AG09319 (cell line): ENCODE measurements around the gene CDCA5.

ENCODE experiments used
- DNase-seq: peaks from one replicate; pipeline ENCODE4 v3.0.0-alpha.2; 2010; ENCODE audit warnings: low read depth; ENCODE audit errors: extremely low read depth
- TF ChIP-seq, protein P1 (sequence below): IDR thresholded peaks from 2 replicates; pipeline ENCODE4 v1.5.1; 2011; ENCODE audit warnings: low read depth, mild to moderate bottlenecking, inconsistent platforms, low read length, moderate library complexity

The CDCA5 gene

DNA sequence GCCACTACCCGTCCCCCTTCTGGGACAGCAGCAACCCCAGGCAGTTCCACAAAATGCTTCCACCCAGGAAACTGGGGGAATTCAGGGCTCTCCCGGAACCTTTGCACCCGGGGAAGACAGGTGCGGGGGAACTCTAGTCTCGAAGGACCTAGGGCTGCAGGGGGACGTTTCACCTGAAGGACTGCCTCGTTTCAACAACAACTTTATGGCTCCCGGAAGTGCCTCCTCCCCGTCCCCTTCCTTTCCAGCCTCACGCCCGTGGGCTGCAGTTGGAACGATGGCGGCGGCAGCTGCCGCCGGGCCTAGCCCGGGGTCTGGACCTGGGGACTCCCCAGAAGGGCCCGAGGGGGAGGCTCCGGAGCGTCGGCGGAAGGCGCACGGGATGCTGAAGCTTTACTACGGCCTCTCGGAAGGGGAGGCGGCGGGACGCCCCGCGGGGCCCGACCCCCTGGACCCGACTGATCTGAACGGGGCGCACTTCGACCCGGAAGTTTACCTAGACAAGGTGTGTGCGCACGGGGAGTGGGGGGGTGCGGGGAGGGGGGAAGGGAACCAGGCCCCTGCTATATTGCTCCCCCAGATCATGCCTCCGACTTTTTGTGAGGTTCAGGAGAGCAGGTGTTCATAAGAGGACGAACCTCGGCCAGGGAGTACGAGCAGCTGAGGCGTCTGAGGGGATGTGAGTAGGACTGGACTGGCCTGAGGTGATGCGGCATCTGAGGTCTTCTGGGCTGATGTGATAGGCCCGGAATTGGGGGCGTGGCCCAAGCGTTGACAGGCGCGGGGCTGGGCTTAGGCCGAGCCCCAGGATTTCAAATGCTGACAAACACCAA lies 12.3 kb upstream of the CDCA5 start, which contains the start of gene VPS51:
Gene VPS51, plus strand, starts transcription at position 241 of the 833 bp plus-strand sequence. Its CDS starts 37 bp downstream, at position 278.
- peak; percentile 78 for DNase-seq
- TF ChIP-seq, protein P1, sequence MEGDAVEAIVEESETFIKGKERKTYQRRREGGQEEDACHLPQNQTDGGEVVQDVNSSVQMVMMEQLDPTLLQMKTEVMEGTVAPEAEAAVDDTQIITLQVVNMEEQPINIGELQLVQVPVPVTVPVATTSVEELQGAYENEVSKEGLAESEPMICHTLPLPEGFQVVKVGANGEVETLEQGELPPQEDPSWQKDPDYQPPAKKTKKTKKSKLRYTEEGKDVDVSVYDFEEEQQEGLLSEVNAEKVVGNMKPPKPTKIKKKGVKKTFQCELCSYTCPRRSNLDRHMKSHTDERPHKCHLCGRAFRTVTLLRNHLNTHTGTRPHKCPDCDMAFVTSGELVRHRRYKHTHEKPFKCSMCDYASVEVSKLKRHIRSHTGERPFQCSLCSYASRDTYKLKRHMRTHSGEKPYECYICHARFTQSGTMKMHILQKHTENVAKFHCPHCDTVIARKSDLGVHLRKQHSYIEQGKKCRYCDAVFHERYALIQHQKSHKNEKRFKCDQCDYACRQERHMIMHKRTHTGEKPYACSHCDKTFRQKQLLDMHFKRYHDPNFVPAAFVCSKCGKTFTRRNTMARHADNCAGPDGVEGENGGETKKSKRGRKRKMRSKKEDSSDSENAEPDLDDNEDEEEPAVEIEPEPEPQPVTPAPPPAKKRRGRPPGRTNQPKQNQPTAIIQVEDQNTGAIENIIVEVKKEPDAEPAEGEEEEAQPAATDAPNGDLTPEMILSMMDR = no peak

DNA sequence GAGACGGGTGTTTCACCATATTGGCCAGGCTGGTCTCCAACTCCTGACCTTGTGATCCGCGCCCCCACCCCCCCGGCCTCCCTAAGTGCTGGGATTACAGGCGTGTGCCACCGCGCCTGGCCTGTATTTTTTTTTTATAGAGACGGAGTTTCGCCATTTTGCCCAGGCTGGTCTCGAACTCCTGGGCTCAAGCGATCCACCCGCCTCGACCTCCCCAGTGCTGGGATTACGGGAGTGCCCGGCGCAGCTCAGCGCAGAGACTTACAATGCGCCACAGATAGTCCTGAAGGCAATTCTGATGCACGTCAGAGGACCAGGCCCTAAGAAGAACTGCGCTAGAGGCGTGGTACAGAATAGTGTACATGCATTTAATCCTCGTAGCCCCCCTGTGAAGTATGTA lies 11.6 kb upstream of the CDCA5 start:
- no peak for DNase-seq
- TF ChIP-seq, protein P1 = no peak

DNA sequence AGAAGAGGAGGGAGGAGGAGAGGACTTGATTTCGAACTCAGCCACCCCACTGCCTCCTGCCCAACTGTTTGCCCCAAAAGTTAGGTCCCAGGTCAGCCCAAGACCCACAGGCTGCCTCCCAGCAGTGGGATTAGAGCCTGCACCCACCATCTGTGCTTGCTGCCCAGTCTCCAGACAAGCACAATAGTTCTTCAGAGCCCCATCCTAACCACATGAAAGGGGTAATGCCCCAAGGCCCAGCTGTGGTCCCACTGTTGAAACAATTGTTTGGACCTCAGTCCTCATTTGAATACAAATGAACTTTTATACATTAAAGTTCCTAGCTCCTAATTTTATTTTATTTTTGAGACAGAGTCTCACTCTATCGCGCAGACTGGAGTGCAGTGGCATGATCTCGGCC lies 6.8 kb upstream of the CDCA5 start:
- TF ChIP-seq, protein P1 = no peak
- DNase-seq = no peak

DNA sequence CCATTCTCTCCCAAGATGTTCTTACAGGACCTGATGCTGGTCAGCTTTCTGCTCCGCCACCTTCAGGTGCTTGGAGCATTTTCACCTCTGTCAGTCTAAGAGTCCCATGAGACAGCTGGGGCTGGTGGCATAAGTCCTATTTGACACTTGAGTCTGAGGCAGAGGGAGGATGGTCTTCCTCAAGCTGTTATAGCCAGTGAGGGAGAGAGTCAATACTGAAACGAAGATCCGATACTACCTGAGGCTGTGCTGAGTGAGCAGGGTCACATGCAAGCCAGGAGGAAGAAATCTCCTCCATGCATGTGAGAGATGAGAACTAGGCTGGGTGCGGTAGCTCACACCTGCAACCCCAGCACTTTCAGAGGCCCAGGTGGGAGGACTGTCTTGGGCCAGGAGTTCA lies 5.8 kb upstream of the CDCA5 start:
- TF ChIP-seq, protein P1 = no peak
- no peak for DNase-seq

DNA sequence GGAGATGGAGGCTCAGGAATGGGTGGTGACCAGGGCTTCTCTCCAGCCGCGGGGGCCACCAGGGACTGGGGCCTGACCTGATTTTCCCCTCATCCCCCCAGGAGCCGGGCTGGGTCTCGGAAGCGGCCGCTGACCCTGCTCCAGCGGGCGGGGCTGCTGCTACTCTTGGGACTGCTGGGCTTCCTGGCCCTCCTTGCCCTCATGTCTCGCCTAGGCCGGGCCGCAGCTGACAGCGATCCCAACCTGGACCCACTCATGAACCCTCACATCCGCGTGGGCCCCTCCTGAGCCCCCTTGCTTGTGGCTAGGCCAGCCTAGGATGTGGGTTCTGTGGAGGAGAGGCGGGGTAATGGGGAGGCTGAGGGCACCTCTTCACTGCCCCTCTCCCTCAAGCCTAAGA lies 4.0 kb upstream of the CDCA5 start:
- TF ChIP-seq, protein P1 = no peak
- DNase-seq = no peak

DNA sequence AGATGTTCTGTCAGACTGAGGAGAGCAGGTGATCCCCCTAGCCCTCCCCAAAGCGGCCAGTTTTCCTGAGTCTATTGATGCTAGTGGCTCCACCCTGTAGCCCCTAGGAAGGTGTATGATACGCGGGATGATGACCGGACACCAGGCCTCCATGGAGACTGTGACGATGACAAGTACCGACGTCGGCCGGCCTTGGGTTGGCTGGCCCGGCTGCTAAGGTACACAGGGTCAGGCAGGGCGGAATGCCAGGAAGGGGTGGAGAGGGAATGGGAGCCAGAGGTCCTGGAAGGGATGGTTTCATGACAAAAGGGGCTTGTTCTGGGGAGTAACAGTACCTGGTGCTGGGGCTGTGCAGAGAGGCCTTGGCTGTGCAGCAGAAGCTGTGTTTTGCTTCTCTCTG lies 3.4 kb upstream of the CDCA5 start:
- TF ChIP-seq, protein P1 = no peak
- DNase-seq = no peak

DNA sequence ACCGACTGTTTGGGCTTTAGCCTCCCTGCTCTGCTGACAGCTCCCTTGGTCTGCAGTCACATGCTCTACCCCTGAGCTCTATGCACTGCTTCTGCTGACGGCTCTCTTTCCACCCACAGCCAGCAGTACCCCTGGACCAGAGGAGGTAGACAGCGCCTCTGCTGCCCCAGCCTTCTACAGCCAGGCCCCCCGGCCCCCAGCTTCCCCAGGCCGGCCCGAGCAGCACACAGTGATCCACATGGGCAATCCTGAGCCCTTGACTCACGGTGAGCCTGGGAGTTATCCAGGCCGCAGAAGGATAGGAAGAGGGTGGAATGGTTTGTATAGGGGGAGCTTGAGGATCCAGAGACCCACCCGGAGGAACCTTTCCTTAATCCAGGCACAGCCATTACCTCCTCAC lies 3.0 kb upstream of the CDCA5 start:
- TF ChIP-seq, protein P1 = no peak
- no peak for DNase-seq
